IPS-20b (cell line): ENCODE results near the gene TCF20.

ENCODE experiments used
- H3K27ac ChIP-seq: one replicate; pipeline ENCODE4 v1.5.1; 2013; ENCODE audit warnings: low read length
- H3K27me3 ChIP-seq: 2 replicates; pipeline ENCODE4 v1.6.1; 2013; ENCODE audit warnings: mild to moderate bottlenecking, low read length, inconsistent platforms; ENCODE audit not compliant: insufficient read depth
- H3K36me3 ChIP-seq: 2 replicates; pipeline ENCODE4 v1.6.1; 2013; ENCODE audit warnings: low read depth, mild to moderate bottlenecking, inconsistent platforms, low read length, moderate library complexity; ENCODE audit not compliant: insufficient read depth
- H3K4me1 ChIP-seq: 2 replicates; pipeline ENCODE4 v1.6.1; 2013; ENCODE audit warnings: mild to moderate bottlenecking, control low read depth, inconsistent platforms, low read length, moderate library complexity; ENCODE audit not compliant: insufficient read depth
- H3K4me3 ChIP-seq: 2 replicates; pipeline ENCODE4 v1.5.1; 2013; ENCODE audit warnings: mild to moderate bottlenecking, low read length, inconsistent platforms
- H3K9ac ChIP-seq: 2 replicates; pipeline ENCODE4 v1.6.1; 2013; ENCODE audit warnings: low read depth, mild to moderate bottlenecking, inconsistent platforms, low read length, moderate library complexity
- H3K9me3 ChIP-seq: 2 replicates; pipeline ENCODE4 v1.6.1; 2013; ENCODE audit warnings: mild to moderate bottlenecking, low read depth, low read length, inconsistent platforms; ENCODE audit not compliant: insufficient read depth

Gene TCF20

DNA sequence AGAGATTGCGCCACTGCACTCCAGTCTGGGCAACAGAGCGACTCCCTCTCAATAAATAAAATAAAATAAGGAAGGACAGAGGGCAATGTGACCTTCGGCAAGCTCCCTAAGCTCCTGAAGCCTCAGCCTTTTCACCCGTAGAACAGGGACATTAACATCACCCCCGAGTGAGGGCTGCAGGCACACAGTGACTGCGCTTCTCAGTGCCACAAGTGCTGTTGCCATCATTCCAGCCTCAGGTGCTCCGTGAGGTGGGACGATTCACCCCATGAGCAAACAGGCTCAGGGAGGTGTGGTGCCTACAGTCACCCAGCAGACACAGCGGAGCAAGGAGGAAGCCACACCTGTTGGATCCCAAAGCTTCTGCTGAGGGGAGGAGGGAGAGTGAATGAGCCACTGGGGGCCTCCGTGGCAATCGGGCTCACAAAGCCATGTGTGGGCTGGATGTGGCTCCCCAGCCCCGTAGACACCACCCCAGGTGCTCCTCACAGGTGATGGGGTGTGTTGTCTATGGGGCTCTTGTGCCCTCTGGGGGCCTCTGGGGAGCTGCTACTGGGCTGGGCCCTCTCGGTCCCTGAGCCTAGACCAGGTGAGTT lies 9.1 kb upstream of the TCF20 start:
- Histone ChIP-seq H3K4me1 (peaks cover 25% of the 10 kb centered on the region; the same call in 1 of the 2 replicates), H3K27ac (no peak overlapping the region), H3K9me3 (no peaks in the 10 kb centered on the region), H3K4me3 (no peak overlapping the region), H3K27me3 (peaks cover 83% of the 10 kb centered on the region), H3K9ac (no peak overlapping the region), H3K36me3 (no peaks in the 10 kb centered on the region)

DNA sequence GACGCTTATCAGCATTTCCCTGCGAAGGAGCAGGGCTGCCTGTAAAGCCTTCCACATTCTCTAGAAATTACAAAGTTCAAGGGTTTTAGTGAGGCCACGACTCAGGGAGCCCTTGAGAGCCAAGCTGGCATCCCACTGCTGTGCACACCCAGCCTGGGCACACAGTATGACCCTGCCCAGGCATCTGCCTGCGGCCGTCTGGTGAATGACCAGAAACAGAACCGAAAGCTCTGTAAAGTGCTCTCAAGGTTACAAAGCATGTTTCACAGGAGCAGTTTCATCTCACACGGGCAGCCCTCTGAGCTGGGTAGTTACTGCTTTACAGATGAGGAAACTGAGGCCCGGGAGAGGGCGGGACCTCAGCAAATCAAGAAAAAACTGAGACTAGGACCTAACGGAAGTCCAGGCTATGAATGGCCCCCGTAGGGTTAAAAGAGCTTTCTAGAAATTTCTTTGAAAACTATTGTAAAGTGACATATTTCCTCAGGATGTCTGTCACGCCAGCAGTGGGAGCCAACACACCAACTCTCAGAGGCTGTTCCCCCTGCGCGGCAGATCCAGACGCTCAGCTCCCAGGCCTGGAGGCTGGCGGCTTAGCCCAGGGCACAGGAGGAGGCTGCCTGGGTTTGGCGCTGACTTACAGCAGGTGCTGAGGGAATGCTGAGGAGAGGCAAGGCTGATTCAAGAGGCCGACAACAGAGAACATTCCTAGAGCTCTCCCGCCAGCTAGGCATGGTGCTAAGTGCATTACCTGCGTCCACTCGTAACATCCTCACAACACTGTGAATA lies 7.7 kb upstream of the TCF20 start:
- Histone ChIP-seq H3K4me1 (peaks cover 38% of the 10 kb centered on the region; the same call in 1 of the 2 replicates), H3K27ac (no peak overlapping the region), H3K36me3 (no peaks in the 10 kb centered on the region), H3K9ac (no peak overlapping the region), H3K27me3 (peaks cover 78% of the 10 kb centered on the region), H3K9me3 (no peaks in the 10 kb centered on the region), H3K4me3 (no peak overlapping the region)

DNA sequence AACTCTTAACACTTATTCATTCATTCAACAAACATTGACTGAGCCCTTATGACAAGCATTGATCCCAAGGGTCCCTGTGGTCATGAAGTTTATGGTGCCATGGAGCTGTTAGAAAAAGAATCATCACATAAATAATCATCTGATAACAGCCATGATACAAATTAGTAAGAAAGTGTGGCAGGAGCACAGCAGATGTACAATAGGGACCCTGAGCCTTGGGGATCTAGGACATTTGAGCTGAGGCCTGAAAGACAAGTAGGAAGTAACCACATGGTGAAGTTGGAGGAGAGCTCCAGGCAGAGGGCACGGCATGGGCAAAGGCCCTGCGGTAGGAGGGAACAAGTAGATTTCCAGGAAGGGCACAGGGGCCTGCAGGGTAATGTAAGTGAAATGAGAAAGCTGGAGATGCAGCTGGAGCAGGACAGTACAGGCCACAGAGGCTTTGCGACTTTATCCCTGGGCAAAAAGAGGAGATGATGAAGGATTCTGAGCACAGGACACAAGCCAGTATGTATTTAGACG lies 6.8 kb upstream of the TCF20 start:
- Histone ChIP-seq H3K4me1 (peaks cover 35% of the 10 kb centered on the region; the same call in 1 of the 2 replicates), H3K27ac (no peak overlapping the region), H3K36me3 (no peaks in the 10 kb centered on the region), H3K4me3 (no peak overlapping the region), H3K9me3 (no peaks in the 10 kb centered on the region), H3K27me3 (peaks cover 69% of the 10 kb centered on the region), H3K9ac (no peak overlapping the region)

DNA sequence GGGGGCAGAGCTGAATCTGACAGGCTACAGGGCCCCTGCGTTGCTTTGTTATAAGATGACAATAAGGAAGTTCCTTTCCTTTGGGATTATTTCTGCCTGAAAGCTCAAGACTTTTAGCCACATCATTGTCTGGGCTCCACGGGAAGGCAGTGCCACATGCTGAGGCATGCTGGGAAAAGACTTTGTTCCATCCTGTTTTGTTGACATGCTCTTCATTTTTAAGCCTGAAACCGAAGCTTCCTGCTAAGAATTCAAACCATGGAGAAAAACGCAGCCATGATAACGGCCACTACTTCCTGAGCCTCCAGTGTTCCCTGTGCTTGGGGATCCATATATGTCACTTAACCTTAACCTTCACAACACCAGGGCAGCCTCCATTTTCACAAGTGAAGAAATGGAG lies 5.5 kb upstream of the TCF20 start:
- H3K9me3 ChIP-seq = no peaks in the 10 kb centered on the region
- no peaks in the 10 kb centered on the region for H3K36me3 ChIP-seq
- H3K9ac ChIP-seq = no peak overlapping the region
- no peak overlapping the region for H3K27ac ChIP-seq
- H3K4me1 ChIP-seq = peaks cover 35% of the 10 kb centered on the region; the same call in 1 of the 2 replicates
- peaks cover 65% of the 10 kb centered on the region for H3K27me3 ChIP-seq
- H3K4me3 ChIP-seq = peak overlapping the region; percentile 14; the same call in 1 of the 2 replicates

DNA sequence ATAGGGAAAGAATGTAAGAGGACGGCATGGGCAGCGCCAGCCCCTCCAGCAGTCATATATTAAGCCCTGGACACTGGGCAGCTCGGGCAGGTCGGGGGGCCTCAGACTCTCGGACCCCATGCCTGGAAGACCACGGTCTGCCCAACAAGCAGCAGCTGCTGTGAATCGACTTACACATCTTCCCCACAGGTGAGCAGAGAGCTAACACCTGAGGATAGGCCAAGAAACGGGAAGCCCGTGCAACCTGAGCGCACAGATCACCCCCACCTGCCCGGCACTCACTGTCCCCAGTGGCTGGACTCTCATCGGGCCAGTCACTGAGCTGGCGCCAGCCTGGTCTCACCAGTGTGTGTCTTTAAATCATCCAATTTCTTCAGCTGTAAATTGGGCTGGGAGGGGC lies 4.7 kb upstream of the TCF20 start:
- H3K4me1 ChIP-seq = peaks cover 35% of the 10 kb centered on the region; the same call in 1 of the 2 replicates
- no peak overlapping the region for H3K27ac ChIP-seq
- peaks cover 60% of the 10 kb centered on the region; the same call in 1 of the 2 replicates for H3K27me3 ChIP-seq
- H3K36me3 ChIP-seq = no peaks in the 10 kb centered on the region
- H3K4me3 ChIP-seq = no peak overlapping the region
- no peak overlapping the region for H3K9ac ChIP-seq
- no peaks in the 10 kb centered on the region for H3K9me3 ChIP-seq

DNA sequence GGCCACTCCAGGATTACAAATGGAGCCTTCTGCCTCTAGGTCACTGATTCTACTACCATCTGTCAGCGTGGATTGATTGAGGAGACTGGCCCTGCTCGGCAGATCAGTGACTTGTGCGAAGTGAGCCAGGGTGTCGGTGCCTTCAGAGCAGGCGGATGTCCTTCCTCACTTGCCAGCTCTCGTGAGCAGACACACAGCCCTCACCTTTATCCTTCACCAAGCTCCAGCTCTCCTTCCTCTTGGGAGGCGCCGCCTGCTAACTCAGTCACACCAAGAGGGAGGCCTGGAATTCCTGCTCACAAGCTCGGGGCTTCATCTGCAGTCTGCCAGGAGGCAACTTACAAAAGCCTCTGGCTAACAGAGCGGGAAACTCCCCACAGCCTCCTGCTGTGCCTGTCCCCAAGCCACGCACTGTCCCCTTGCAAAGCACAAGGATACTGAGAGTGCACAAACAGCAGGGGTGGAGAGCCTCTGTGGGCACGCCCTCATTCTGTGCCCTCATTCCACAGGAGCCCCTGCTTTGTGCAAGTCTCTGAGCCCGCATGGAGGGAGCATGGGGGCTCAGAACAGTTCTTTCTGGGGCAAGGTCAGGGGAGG lies 3.5 kb upstream of the TCF20 start:
- no peak overlapping the region for H3K27ac ChIP-seq
- H3K36me3 ChIP-seq = no peaks in the 10 kb centered on the region
- H3K4me1 ChIP-seq = peaks cover 35% of the 10 kb centered on the region; the same call in 1 of the 2 replicates
- no peak overlapping the region for H3K4me3 ChIP-seq
- H3K9ac ChIP-seq = no peak overlapping the region; the same call in 1 of the 2 replicates
- H3K9me3 ChIP-seq = no peaks in the 10 kb centered on the region
- H3K27me3 ChIP-seq = peaks cover 52% of the 10 kb centered on the region; the same call in 1 of the 2 replicates

DNA sequence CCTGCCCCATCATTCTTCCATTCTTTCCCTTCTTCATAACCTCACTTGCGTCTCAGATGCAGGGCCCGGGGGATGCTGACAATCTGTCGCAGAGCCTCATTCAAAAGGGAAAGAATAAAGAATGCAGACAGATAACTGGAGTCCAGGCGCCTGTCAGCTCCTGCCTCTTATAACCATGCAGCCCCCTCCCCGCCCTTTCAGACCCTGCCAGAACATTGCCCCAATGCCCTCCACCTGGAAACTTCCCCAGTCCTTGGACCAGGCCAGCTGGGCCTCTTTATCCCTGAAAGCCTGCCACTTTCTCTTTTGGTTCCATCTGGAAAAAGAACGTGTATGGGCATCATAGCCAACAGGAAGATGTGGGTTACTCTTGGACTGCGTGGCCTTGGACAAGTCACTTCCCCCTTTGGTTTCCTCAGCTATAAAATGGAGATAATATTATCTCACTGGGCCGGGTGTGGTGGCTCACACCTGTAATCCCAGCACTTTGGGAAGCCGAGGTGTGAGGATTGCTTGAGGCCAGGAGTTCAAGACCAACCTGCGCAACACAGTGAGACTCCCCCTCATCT lies 2.1 kb upstream of the TCF20 start:
- no peaks in the 10 kb centered on the region for H3K9me3 ChIP-seq
- no peak overlapping the region for H3K9ac ChIP-seq
- H3K4me1 ChIP-seq = peaks cover 42% of the 10 kb centered on the region
- no peak overlapping the region for H3K27ac ChIP-seq
- H3K36me3 ChIP-seq = no peaks in the 10 kb centered on the region
- peaks cover 38% of the 10 kb centered on the region; the same call in 1 of the 2 replicates for H3K27me3 ChIP-seq
- H3K4me3 ChIP-seq = no peak overlapping the region

DNA sequence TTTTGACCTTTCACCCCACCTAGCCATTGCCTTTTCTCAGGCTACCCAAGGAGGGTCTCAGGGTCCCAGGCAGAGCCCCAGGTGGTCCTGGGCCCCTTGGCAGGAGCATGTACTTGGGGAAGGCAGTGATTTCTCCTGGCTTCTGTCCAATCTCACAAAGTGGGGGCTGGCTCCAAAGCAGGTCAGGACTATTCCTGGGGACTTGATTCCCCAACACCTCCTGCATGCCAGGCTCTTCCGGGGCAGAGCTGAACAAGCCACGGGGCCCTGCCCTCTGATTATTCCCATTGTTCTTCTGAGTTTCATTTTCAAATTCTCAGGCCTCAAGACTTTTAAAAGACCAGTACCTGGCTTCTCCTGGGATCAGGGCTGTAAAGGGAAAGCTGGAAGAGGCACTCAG lies 1.5 kb upstream of the TCF20 start:
- no peaks in the 10 kb centered on the region for H3K9me3 ChIP-seq
- H3K36me3 ChIP-seq = no peaks in the 10 kb centered on the region
- H3K4me1 ChIP-seq = peaks cover 41% of the 10 kb centered on the region
- no peak overlapping the region for H3K4me3 ChIP-seq
- peaks cover 32% of the 10 kb centered on the region; the same call in 1 of the 2 replicates for H3K27me3 ChIP-seq
- H3K9ac ChIP-seq = no peak overlapping the region
- no peak overlapping the region for H3K27ac ChIP-seq

DNA sequence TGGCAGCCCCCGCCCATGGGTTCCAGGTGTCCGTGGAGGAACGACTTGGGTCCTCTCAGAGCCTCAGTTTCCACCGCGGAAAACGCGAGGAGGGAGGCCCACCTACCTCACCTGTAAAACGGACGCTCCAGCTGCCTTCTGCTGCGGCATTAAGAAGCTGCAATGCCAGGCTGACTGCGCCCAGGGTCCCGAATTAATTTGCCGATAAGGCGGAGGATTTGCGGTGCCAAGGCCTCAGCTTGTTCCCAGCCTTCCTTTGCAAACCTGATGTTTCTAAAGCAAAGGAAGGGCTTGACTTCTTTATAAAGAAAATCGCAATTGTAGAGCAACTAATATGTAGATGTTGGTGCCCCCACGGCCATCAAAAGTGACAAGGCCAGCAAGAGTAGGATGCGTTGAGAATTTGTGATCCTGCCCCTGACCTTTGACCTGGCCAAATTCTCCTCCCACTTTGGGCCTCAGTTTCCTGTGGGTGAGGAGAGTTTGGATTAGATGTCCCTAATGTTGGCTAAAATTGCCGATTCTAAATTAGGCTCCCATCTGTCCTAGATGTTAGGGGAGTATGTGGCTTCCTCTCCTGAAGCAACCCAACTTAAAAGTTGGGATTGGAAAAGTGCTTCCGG lies 849 bp upstream of the TCF20 start:
- H3K27ac ChIP-seq = no peak overlapping the region
- H3K9ac ChIP-seq = no peak overlapping the region
- peak overlapping the region; percentile 49; the same call in 1 of the 2 replicates for H3K4me3 ChIP-seq

DNA sequence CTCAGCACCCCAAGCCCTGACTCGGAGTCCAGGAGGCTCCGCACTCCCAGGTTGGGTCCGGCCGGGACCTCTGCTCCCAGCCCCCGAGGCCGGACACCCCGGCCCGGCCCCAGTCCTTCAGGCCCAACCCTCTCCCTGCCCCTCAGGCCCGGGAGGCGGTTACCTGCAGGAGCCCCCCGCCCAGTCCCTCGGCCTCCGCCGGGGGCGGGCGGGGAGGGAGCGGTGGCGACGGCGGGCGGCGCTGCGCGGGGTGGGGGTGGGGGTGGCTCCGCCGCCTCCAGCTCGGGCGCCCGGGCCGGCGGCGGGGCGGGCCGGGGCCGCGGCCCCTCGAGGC lies 310 bp downstream of the TCF20 start:
- Histone ChIP-seq H3K9ac (peak overlapping the region; percentile 84; the same call in 1 of the 2 replicates), H3K4me1 (peaks cover 26% of the 10 kb centered on the region)

More for the DNA sequence above, 849 bp upstream of the TCF20 start:
- H3K27me3 ChIP-seq = peaks cover 26% of the 10 kb centered on the region; the same call in 1 of the 2 replicates
- peaks cover 35% of the 10 kb centered on the region for H3K4me1 ChIP-seq
- H3K9me3 ChIP-seq = no peaks in the 10 kb centered on the region
- no peaks in the 10 kb centered on the region for H3K36me3 ChIP-seq

More for the DNA sequence above, 310 bp downstream of the TCF20 start:
- Histone ChIP-seq H3K4me3 (peak overlapping the region; percentile 79), H3K9me3 (no peaks in the 10 kb centered on the region), H3K36me3 (no peaks in the 10 kb centered on the region), H3K27ac (no peak overlapping the region), H3K27me3 (peaks cover 26% of the 10 kb centered on the region; the same call in 1 of the 2 replicates)
